Naive thymus-derived CD4-positive, alpha-beta T cell (primary cell): ENCODE data around the gene MAMDC2. TPM values are rescaled to one million over a fixed set of nuclear protein-coding genes. Genes with fewer than 3 reads are reported as not detected.
"Not testable (repeated sequence)": the region's sequence is repeated elsewhere in the genome, so short reads cannot be mapped to it uniquely, and the experiment has no call there.

Experiments
- ATAC-seq: fragments of 150-1000 bp; cut with Tn5 transposase; 2 replicates; pipeline ENCODE4 v1.10.0; 2021; ENCODE audit warnings: mild to moderate bottlenecking, moderate library complexity
- CTCF ChIA-PET: fragments of 350-600 bp; sonication (Branson Sonifier 250); formaldehyde crosslinking; loops from one replicate; lab custom pipeline; 2021; ENCODE audit warnings: antibody characterized with exemption; lab: Charles Lee
- POLR2A ChIA-PET: fragments of 350-600 bp; sonication (Branson Sonifier 250); formaldehyde crosslinking; loops from one replicate; lab custom pipeline; 2021; ENCODE audit warnings: antibody characterized with exemption, inconsistent platforms; lab: Charles Lee
- DNase-seq, 9 donors: peaks; one replicate each; pipeline versions ENCODE4 v3.0.0 to v3.0.0-alpha.2; 2020 to 2022; ENCODE audit warnings: mixed read lengths in 1 of 9
- H3K27ac ChIP-seq: one replicate; pipeline ENCODE4 v1.7.0; 2013; ENCODE audit warnings: mild to moderate bottlenecking, low read depth, low read length, moderate library complexity
- H3K27me3 ChIP-seq, 2 donors: one replicate each; pipeline ENCODE4 v1.7.0; 2013; ENCODE audit warnings: low read length in 2 of 2, mild to moderate bottlenecking in 2 of 2, moderate library complexity in 2 of 2; ENCODE audit not compliant: control insufficient read depth in 2 of 2, insufficient read depth in 2 of 2
- H3K36me3 ChIP-seq, 3 experiments: 1 replicate in 2 of 3; 2 replicates in 1 of 3; pipeline ENCODE4 v1.7.0; 2013; ENCODE audit warnings: low read length in 3 of 3, mild to moderate bottlenecking in 3 of 3, moderate library complexity in 1 of 3; ENCODE audit not compliant: insufficient read depth in 3 of 3, control insufficient read depth in 2 of 3
- H3K4me1 ChIP-seq, 2 donors: one replicate each; pipeline ENCODE4 v1.7.0; 2013; ENCODE audit warnings: low read length in 2 of 2, mild to moderate bottlenecking in 2 of 2, moderate library complexity in 1 of 2; ENCODE audit not compliant: control insufficient read depth in 2 of 2, insufficient read depth in 2 of 2
- H3K4me3 ChIP-seq: 2 replicates; pipeline ENCODE4 v1.7.0; 2013; ENCODE audit warnings: mild to moderate bottlenecking, low read length
- H3K9me3 ChIP-seq, 3 experiments: 1 replicate in 2 of 3; 2 replicates in 1 of 3; pipeline ENCODE4 v1.7.0; 2013; ENCODE audit warnings: low read length in 3 of 3; ENCODE audit not compliant: control insufficient read depth in 2 of 3
- H3K27ac Mint-ChIP-seq, 9 donors: one replicate each; pipeline ENCODE4 v1.8.0; 2020 to 2022; ENCODE audit warnings: mixed read lengths in 9 of 9, mild to moderate bottlenecking in 8 of 9, moderate library complexity in 5 of 9, inconsistent platforms in 2 of 9
- H3K27me3 Mint-ChIP-seq, 5 donors: one replicate each; pipeline ENCODE4 v1.8.0; 2021 to 2022; ENCODE audit warnings: mixed read lengths in 5 of 5, mild to moderate bottlenecking in 1 of 5
- H3K36me3 Mint-ChIP-seq, 5 donors: one replicate each; pipeline ENCODE4 v1.8.0; 2020 to 2022; ENCODE audit warnings: mixed read lengths in 5 of 5, mild to moderate bottlenecking in 3 of 5, inconsistent platforms in 1 of 5
- H3K4me1 Mint-ChIP-seq, 7 donors: one replicate each; pipeline ENCODE4 v1.8.0; 2020 to 2022; ENCODE audit warnings: mixed read lengths in 7 of 7, mild to moderate bottlenecking in 3 of 7, inconsistent platforms in 1 of 7
- H3K4me3 Mint-ChIP-seq, 10 donors: one replicate each; pipeline ENCODE4 v1.8.0; 2020 to 2022; ENCODE audit warnings: mild to moderate bottlenecking in 10 of 10, mixed read lengths in 10 of 10, moderate library complexity in 6 of 10, inconsistent platforms in 2 of 10
- H3K9me3 Mint-ChIP-seq, 11 donors: one replicate each; pipeline ENCODE4 v1.8.0; 2020 to 2022; ENCODE audit warnings: mixed read lengths in 11 of 11, mild to moderate bottlenecking in 4 of 11, inconsistent platforms in 1 of 11, moderate library complexity in 1 of 11
- intact Hi-C, 2 donors: fragments of 100-400 bp; cut with micrococcal nuclease; formaldehyde crosslinking; loops; one replicate each; pipeline ENCODE4 v1.15.1; 2023
- polyA plus RNA-seq, 2 donors: library from polyadenylated mRNA; unstranded; fragments of 300-500 nt; fragmentation: Illumina TruSeq; gene quantifications; one replicate each; pipeline ENCODE4 v1.2.3, GENCODE V29; 2021
- total RNA-seq, 6 experiments: library from RNA in 5 of 6; stranded (reverse) in 5 of 6; gene quantifications; 1 replicate in 5 of 6; 2 replicates in 1 of 6; pipeline ENCODE4 v1.2.3 and lab custom pipeline; 2021 to 2026

The MAMDC2 gene
- total and polyA plus RNA-seq, 7 experiments from 2014 or later, result 0.61 TPM; not detected in 6

DNA sequence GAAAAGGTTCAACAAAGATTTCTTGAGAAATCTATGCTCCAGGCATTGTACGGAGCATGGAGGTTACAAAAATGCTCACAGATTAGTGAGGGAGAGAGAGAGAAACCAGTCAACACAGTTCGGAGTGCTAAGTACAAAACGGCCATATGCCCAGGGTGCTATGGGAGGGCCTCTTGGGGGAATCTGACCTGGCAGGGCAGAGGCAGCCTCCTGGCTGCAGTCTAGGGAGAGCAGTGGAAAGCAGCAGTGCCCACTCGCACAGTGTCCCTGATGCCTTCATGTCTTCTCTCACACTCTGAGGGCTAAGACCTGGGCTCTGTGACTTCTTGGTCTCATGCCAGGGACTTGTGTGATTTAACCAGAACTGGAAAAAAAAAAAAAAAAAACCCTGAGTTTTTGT is 185.4 kb downstream of the MAMDC2 start:
- POLR2A ChIA-PET, result no interaction called here
- no peak overlapping the region for H3K27ac ChIP-seq
- H3K27me3 ChIP-seq, result no peaks in the 10 kb centered on the region
- Mint-ChIP-seq H3K4me3 (no peak overlapping the region), H3K9me3 (peaks cover 0 to 5% (median 0%) of the 10 kb centered on the region in 11 donors), H3K27ac (no peak overlapping the region), H3K4me1 (peaks cover 0 to 5% (median 0%) of the 10 kb centered on the region in 7 donors), H3K36me3 (peaks cover 0 to 13% (median 10%) of the 10 kb centered on the region in 5 donors), H3K27me3 (no peaks in the 10 kb centered on the region)
- no peaks in the 10 kb centered on the region for H3K4me1 ChIP-seq
- no peak overlapping the region for H3K4me3 ChIP-seq
- H3K9me3 ChIP-seq, result no peaks in the 10 kb centered on the region
- CTCF ChIA-PET, result no interaction called here
- intact Hi-C loops, result no loop called here
- ATAC-seq (no peak), DNase-seq (no peak)
- H3K36me3 ChIP-seq, result no peaks in the 10 kb centered on the region

DNA sequence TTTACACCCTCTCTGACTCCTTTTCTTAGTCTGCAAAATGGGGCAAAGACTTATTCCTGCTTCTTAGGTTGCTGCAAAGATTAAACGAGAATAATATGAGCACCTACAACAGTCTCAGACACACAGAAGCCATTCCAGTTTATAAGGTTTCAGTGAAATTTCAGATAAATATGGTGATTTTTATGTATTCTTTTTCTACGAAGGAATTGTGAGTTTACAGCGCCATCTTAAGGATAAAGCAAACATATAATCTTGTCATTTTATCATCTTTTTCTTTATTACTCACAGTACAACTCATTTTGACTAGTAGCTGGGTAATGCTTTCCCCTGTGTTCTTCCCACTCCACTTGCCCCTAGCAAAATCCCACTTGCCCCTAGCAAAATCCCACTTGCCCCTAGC is 185.9 kb downstream of the MAMDC2 start:
- Mint-ChIP-seq H3K9me3 (peaks cover 0 to 5% (median 0%) of the 10 kb centered on the region in 11 donors), H3K27ac (no peak overlapping the region), H3K36me3 (peaks cover 0 to 13% (median 10%) of the 10 kb centered on the region in 5 donors), H3K4me1 (peaks cover 0 to 6% (median 0%) of the 10 kb centered on the region in 7 donors), H3K4me3 (no peak overlapping the region), H3K27me3 (no peaks in the 10 kb centered on the region)
- no peak for ATAC-seq
- Histone ChIP-seq H3K9me3 (no peaks in the 10 kb centered on the region), H3K27me3 (no peaks in the 10 kb centered on the region), H3K4me1 (no peaks in the 10 kb centered on the region), H3K4me3 (no peak overlapping the region), H3K36me3 (no peaks in the 10 kb centered on the region), H3K27ac (no peak overlapping the region)
- ChIA-PET POLR2A (no interaction called here), CTCF (no interaction called here)
- intact Hi-C loops, result no loop called here
- DNase-seq, result no peak

DNA sequence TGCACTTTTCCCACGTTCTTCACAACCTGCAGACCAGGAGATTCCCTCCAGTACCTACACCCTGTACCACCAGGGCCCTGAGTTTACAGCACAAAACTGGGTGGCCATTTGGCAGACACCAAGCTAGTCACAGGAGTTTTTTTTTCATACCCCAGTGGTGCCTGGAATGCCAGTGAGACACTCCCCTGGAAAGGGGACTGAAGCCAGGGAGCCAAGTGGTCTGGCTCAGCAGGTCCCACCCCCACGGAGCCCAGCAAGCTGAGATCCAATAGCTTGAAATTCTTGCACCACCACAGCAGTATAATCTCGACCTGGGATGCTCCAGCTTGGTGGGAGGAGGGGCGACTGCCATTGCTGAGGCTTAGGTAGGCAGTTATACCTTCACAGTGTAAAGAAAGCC is 188.8 kb downstream of the MAMDC2 start:
- H3K4me3 ChIP-seq, result no peak overlapping the region
- no peak overlapping the region for H3K27ac ChIP-seq
- H3K4me1 Mint-ChIP-seq, result peaks cover 0 to 6% (median 0%) of the 10 kb centered on the region in 7 donors
- ATAC-seq (no peak), DNase-seq (no peak)
- no peaks in the 10 kb centered on the region for H3K4me1 ChIP-seq
- ChIA-PET POLR2A (no interaction called here), CTCF (no interaction called here)
- H3K4me3 Mint-ChIP-seq, result no peak overlapping the region
- no peaks in the 10 kb centered on the region for H3K36me3 ChIP-seq
- peaks cover 0 to 13% (median 5%) of the 10 kb centered on the region in 11 donors for H3K9me3 Mint-ChIP-seq
- H3K27me3 Mint-ChIP-seq, result no peaks in the 10 kb centered on the region
- H3K9me3 ChIP-seq, result no peaks in the 10 kb centered on the region
- H3K27ac Mint-ChIP-seq, result no peak overlapping the region
- no peaks in the 10 kb centered on the region for H3K27me3 ChIP-seq
- intact Hi-C loops, result no loop called here
- H3K36me3 Mint-ChIP-seq, result peaks cover 0 to 29% (median 26%) of the 10 kb centered on the region in 5 donors

DNA sequence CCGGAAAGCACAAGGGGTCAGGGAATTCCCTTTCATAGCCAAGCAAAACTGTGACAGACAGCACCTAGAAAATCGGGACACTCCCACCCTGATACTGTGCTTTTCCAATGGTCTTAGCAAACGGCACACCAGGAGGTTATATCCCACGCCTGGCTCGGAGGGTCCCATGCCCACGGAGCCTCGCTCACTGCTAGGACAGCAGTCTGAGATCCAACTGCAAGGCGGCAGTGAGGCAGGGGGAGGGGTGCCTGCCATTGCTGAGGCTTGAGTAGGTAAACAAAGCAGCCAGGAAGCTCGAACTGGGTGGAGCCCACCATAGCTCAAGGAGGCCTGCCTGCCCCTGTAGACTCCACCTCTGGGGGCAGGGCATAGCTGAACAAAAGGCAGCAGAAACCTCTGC is 190.6 kb downstream of the MAMDC2 start:
- DNase-seq, H3K4me1 Mint-ChIP-seq, H3K4me1 ChIP-seq, CTCF ChIA-PET, intact Hi-C loops, H3K27ac ChIP-seq, H3K27me3 ChIP-seq, POLR2A ChIA-PET, ATAC-seq, H3K4me3 Mint-ChIP-seq, H3K27ac Mint-ChIP-seq, H3K27me3 Mint-ChIP-seq, H3K9me3 ChIP-seq, H3K4me3 ChIP-seq, H3K36me3 ChIP-seq: not testable (repeated sequence)
- peaks cover 0 to 16% (median 7%) of the 10 kb centered on the region in 11 donors for H3K9me3 Mint-ChIP-seq
- H3K36me3 Mint-ChIP-seq, result peaks cover 0 to 35% (median 26%) of the 10 kb centered on the region in 5 donors

DNA sequence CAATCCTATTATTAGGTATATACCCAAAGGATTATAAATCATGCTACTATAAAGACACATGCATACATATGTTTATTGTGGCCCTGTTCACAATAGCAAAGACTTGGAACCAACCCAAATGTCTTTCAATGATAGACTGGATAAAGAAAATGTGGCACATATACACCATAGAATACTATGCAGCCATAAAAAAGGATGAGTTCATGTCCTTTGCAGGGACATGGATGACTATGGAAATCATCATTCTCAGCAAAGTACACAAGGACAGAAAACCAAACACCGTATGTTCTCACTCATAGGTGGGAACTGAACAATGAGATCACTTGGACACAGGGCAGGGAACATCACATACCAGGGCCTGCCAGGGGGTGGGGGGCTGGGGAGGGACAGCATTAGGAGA is 202.3 kb downstream of the MAMDC2 start:
- H3K9me3 Mint-ChIP-seq, H3K4me3 Mint-ChIP-seq, intact Hi-C loops, H3K4me1 ChIP-seq, H3K36me3 ChIP-seq, POLR2A ChIA-PET, H3K27me3 ChIP-seq, H3K4me3 ChIP-seq, DNase-seq, H3K36me3 Mint-ChIP-seq, H3K9me3 ChIP-seq, ATAC-seq, H3K4me1 Mint-ChIP-seq, H3K27ac Mint-ChIP-seq, H3K27ac ChIP-seq, CTCF ChIA-PET: not testable (repeated sequence)
- H3K27me3 Mint-ChIP-seq, result peaks cover 0 to 31% (median 5%) of the 10 kb centered on the region in 5 donors

DNA sequence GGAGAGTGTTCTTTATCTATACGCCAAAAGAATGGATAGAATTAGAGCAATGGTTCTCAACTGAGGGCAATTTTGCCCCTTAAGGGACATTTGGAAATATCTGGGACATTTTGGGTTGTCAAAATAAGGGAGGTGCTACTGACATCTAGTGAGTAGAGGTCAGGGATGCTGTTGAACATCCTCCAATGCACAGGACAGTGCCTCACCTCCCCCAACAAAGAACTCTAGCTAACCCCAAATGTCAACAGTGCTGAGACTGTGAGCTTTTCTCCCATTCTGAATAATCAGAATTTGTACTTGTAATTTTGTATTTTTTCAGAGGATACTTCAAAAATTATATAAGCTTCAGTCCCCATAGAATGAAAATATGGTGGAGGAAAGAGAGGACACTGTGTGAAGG is 206.6 kb downstream of the MAMDC2 start:
- Histone ChIP-seq H3K27ac (no peak overlapping the region), H3K9me3 (no peaks in the 10 kb centered on the region), H3K4me3 (no peak overlapping the region), H3K27me3 (no peaks in the 10 kb centered on the region), H3K4me1 (no peaks in the 10 kb centered on the region), H3K36me3 (no peaks in the 10 kb centered on the region)
- POLR2A ChIA-PET, result no interaction called here
- ATAC-seq, result no peak
- no peak overlapping the region for H3K27ac Mint-ChIP-seq
- CTCF ChIA-PET, result no interaction called here
- no peak overlapping the region for H3K4me3 Mint-ChIP-seq
- no peak for DNase-seq
- intact Hi-C loops, result loop anchor here in 1 of 2 donors (10.0 kb wide), 1 partner anchor 1215 kb away; the partner anchor contains the start of gene FXN
- peaks cover 0 to 15% (median 5%) of the 10 kb centered on the region in 5 donors for H3K27me3 Mint-ChIP-seq
- peaks cover 0 to 13% (median 4%) of the 10 kb centered on the region in 7 donors for H3K4me1 Mint-ChIP-seq
- H3K36me3 Mint-ChIP-seq, result no peaks in the 10 kb centered on the region
- H3K9me3 Mint-ChIP-seq, result peaks cover 0 to 2% (median 0%) of the 10 kb centered on the region in 11 donors

DNA sequence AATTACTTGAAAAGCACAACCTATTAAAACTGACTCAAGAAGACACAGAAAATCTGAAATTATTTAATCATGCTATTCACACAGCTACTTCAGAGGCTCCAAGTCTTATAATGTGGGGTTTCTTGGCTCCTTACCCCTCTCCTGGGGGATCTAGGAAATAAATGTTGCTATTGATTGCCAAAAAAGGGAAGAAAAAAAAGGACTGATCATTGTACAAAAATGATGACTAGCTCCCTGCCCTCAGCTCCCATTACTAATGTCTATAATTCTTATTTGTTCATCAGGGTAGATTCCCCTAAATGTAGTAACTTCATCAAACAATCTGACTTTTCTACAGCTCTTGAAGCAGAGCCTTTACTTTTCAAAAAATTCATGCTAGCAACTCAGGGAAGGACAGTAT is 211.8 kb downstream of the MAMDC2 start:
- Mint-ChIP-seq H3K4me3 (peak overlapping the region in 1 of 10 donors; percentile 29), H3K36me3 (peaks cover 0 to 8% (median 3%) of the 10 kb centered on the region in 5 donors), H3K4me1 (peaks cover 18 to 51% (median 43%) of the 10 kb centered on the region in 7 donors), H3K27ac (peak overlapping the region in 5 of 9 donors; percentile 7 to 98 (median 52)), H3K27me3 (peaks cover 0 to 16% (median 2%) of the 10 kb centered on the region in 5 donors), H3K9me3 (peaks cover 0 to 2% (median 0%) of the 10 kb centered on the region in 11 donors)
- Histone ChIP-seq H3K27me3 (no peaks in the 10 kb centered on the region), H3K27ac (no peak overlapping the region), H3K4me1 (peaks cover 13 to 15% of the 10 kb centered on the region in 2 donors), H3K9me3 (no peaks in the 10 kb centered on the region), H3K36me3 (peaks cover 0 to 5% (median 0%) of the 10 kb centered on the region in 3 experiments), H3K4me3 (no peak overlapping the region)
- no peak for DNase-seq
- no peak for ATAC-seq
- CTCF ChIA-PET, result no interaction called here
- intact Hi-C loops, result loop anchor here (5.0 to 10.0 kb wide), 6 partner anchors 98 to 1221 kb away; partner anchors contain the start of genes FXN (in 2 of the 2) and TJP2 (in 1 of the 2)
- POLR2A ChIA-PET, result interaction anchor here (0.6 to 1.0 kb wide), 2 partner anchors 159 to 1236 kb away, joined by 3 to 4 read pairs; partner anchors contain the start of gene KLF9
